Esophagus (tissue), 2 donors: ENCODE results near the gene PARD3. TPM values are rescaled to one million over a fixed set of nuclear protein-coding genes. Genes with fewer than 3 reads are reported as not detected.
A peak's percentile ranks its signal among the peaks of the same experiment; 100 is the strongest.

Experiments
- H3K27ac ChIP-seq, 2 donors: one replicate each; pipeline ENCODE4 v1.5.1; 2013; ENCODE audit warnings: low read depth in 2 of 2, mild to moderate bottlenecking in 2 of 2, inconsistent platforms in 1 of 2, low read length in 1 of 2, moderate library complexity in 1 of 2
- H3K27me3 ChIP-seq, 2 donors: one replicate each; pipeline ENCODE4 v1.6.1; 2013; ENCODE audit warnings: low read length in 2 of 2, control low read depth in 1 of 2, mild to moderate bottlenecking in 1 of 2; ENCODE audit not compliant: insufficient read depth in 2 of 2, control insufficient read depth in 1 of 2
- H3K36me3 ChIP-seq, 2 donors: one replicate each; pipeline ENCODE4 v1.6.1; 2013; ENCODE audit warnings: low read length in 1 of 2; ENCODE audit not compliant: control insufficient read depth in 2 of 2, insufficient read depth in 2 of 2
- H3K4me1 ChIP-seq, 2 donors: one replicate each; pipeline ENCODE4 v1.6.1; 2013; ENCODE audit warnings: low read length in 1 of 2; ENCODE audit not compliant: control insufficient read depth in 2 of 2, insufficient read depth in 2 of 2
- H3K4me3 ChIP-seq, 2 donors: one replicate each; pipeline ENCODE4 v1.5.1; 2013; ENCODE audit warnings: low read length in 2 of 2, mild to moderate bottlenecking in 2 of 2, low read depth in 1 of 2, moderate library complexity in 1 of 2
- H3K9me3 ChIP-seq, 2 donors: one replicate each; pipeline ENCODE4 v1.6.1; 2013; ENCODE audit warnings: mild to moderate bottlenecking in 2 of 2, low read depth in 1 of 2, low read length in 1 of 2, moderate library complexity in 1 of 2; ENCODE audit not compliant: control insufficient read depth in 2 of 2, insufficient read depth in 1 of 2
- WGBS, 2 donors: extraction: QIAGEN DNeasy Blood & Tissue Kit; methylation state at CpG; one replicate each; pipeline ENCODE4 v1.1.7; 2013; 5-methylcytosine and 5-hydroxymethylcytosine counted together
- polyA plus RNA-seq, 2 donors: library from polyadenylated mRNA; stranded (reverse); fragments of 200-250 nt; gene quantifications; one replicate each; pipeline ENCODE4 v1.2.3, GENCODE V29; 2013
- donor health status: healthy with polysubstance abuse.
- donor health status: Bipolar disorder and iron deficiency.

The PARD3 gene
- polyA plus RNA-seq, 2 donors, result 40.3 to 71.3 TPM

- H3K27me3 ChIP-seq, result no peaks in the 10 kb centered on the region
- peak overlapping the region; percentile 66 to 70 for H3K27ac ChIP-seq
- no peaks in the 10 kb centered on the region for H3K36me3 ChIP-seq
- 45 to 57% methylated on average over 15 of the region's 15 CpGs for WGBS, 2 donors
- no peaks in the 10 kb centered on the region for H3K9me3 ChIP-seq
- peaks cover 6 to 7% of the 10 kb centered on the region in 2 donors for H3K4me1 ChIP-seq
- H3K4me3 ChIP-seq, result no peak overlapping the region
Measured at GRCh38 chr10:34102237-34102673, 712.8 kb downstream of the PARD3 start.

- H3K27ac ChIP-seq, result no peak overlapping the region
- no peak overlapping the region for H3K4me3 ChIP-seq
- 85 to 88% methylated on average over 5 of the region's 5 CpGs for WGBS, 2 donors
- H3K9me3 ChIP-seq, result no peaks in the 10 kb centered on the region
- no peaks in the 10 kb centered on the region for H3K27me3 ChIP-seq
- H3K4me1 ChIP-seq, result peaks cover 6 to 7% of the 10 kb centered on the region in 2 donors
- H3K36me3 ChIP-seq, result no peaks in the 10 kb centered on the region
Measured at GRCh38 chr10:34101001-34101400, 714.1 kb downstream of the PARD3 start.

- H3K27ac ChIP-seq, result no peak overlapping the region
- peaks cover 2 to 5% of the 10 kb centered on the region in 2 donors for H3K9me3 ChIP-seq
- H3K4me1 ChIP-seq, result peaks cover 3 to 7% of the 10 kb centered on the region in 2 donors
- 68 to 70% methylated on average over 8 of the region's 8 CpGs for WGBS, 2 donors
- H3K36me3 ChIP-seq, result no peaks in the 10 kb centered on the region
- no peak overlapping the region for H3K4me3 ChIP-seq
- H3K27me3 ChIP-seq, result no peaks in the 10 kb centered on the region
Measured at GRCh38 chr10:34098821-34099567, 716.1 kb downstream of the PARD3 start.

GRCh38 chr10:34097682-34098081 lies 717.4 kb downstream of the PARD3 start:
- Histone ChIP-seq H3K27ac (no peak overlapping the region), H3K27me3 (no peaks in the 10 kb centered on the region), H3K9me3 (peaks cover 2 to 5% of the 10 kb centered on the region in 2 donors), H3K4me3 (no peak overlapping the region), H3K36me3 (no peaks in the 10 kb centered on the region), H3K4me1 (peaks cover 3 to 7% of the 10 kb centered on the region in 2 donors)

- no peaks in the 10 kb centered on the region for H3K27me3 ChIP-seq
- no peaks in the 10 kb centered on the region for H3K36me3 ChIP-seq
- H3K9me3 ChIP-seq, result peaks cover 2 to 5% of the 10 kb centered on the region in 2 donors
- H3K4me1 ChIP-seq, result no peaks in the 10 kb centered on the region
- no peak overlapping the region for H3K27ac ChIP-seq
- H3K4me3 ChIP-seq, result no peak overlapping the region
Measured at GRCh38 chr10:34094961-34095360, 720.1 kb downstream of the PARD3 start.

- WGBS, 2 donors, result 93 to 96% methylated on average over 7 of the region's 7 CpGs
- no peaks in the 10 kb centered on the region for H3K27me3 ChIP-seq
- H3K4me1 ChIP-seq, result no peaks in the 10 kb centered on the region
- peaks cover 2 to 5% of the 10 kb centered on the region in 2 donors for H3K9me3 ChIP-seq
- no peaks in the 10 kb centered on the region for H3K36me3 ChIP-seq
- no peak overlapping the region for H3K4me3 ChIP-seq
- no peak overlapping the region for H3K27ac ChIP-seq
Measured at GRCh38 chr10:34094146-34094696, 720.9 kb downstream of the PARD3 start.

GRCh38 chr10:34092891-34093290 lies 722.2 kb downstream of the PARD3 start:
- Histone ChIP-seq H3K4me3 (no peak overlapping the region), H3K9me3 (peaks cover 2 to 5% of the 10 kb centered on the region in 2 donors), H3K27me3 (no peaks in the 10 kb centered on the region), H3K36me3 (no peaks in the 10 kb centered on the region), H3K27ac (no peak overlapping the region), H3K4me1 (no peaks in the 10 kb centered on the region)
- 93 to 94% methylated on average over 1 of the region's 1 CpG for WGBS, 2 donors

- WGBS, 2 donors, result 85 to 87% methylated on average over 6 of the region's 6 CpGs
- Histone ChIP-seq H3K4me1 (no peaks in the 10 kb centered on the region), H3K36me3 (no peaks in the 10 kb centered on the region), H3K4me3 (no peak overlapping the region), H3K27ac (no peak overlapping the region), H3K27me3 (no peaks in the 10 kb centered on the region), H3K9me3 (peaks cover 2 to 5% of the 10 kb centered on the region in 2 donors)
Measured at GRCh38 chr10:34091635-34092195, 723.4 kb downstream of the PARD3 start.

GRCh38 chr10:34089253-34089652 lies 725.8 kb downstream of the PARD3 start:
- H3K4me1 ChIP-seq, result no peaks in the 10 kb centered on the region
- H3K27ac ChIP-seq, result no peak overlapping the region
- WGBS, 2 donors, result 91 to 94% methylated on average over 6 of the region's 6 CpGs
- peaks cover under 1 to 2% of the 10 kb centered on the region in 2 donors for H3K9me3 ChIP-seq
- H3K27me3 ChIP-seq, result no peaks in the 10 kb centered on the region
- no peaks in the 10 kb centered on the region for H3K36me3 ChIP-seq
- H3K4me3 ChIP-seq, result no peak overlapping the region
